NK-92 (cell line): ENCODE results near the gene STIM2.
"Not testable (repeated sequence)": the region's sequence is repeated elsewhere in the genome, so short reads cannot be mapped to it uniquely, and the experiment has no call there.

ENCODE experiments used
- DNase-seq: peaks from one replicate; lab custom pipeline; 2025; ENCODE audit not compliant: unreplicated experiment; lab: John Stamatoyannopoulos, UW

STIM2 gene

GRCh38 chr4:26947318-26947717, 86.7 kb downstream of the STIM2 start:
- no peak for DNase-seq

GRCh38 chr4:26950446-26950845, 89.8 kb downstream of the STIM2 start:
- DNase-seq = no peak

- DNase-seq = no peak
Measured at GRCh38 chr4:26952891-26953290, 92.2 kb downstream of the STIM2 start.

GRCh38 chr4:26953366-26953765, 92.7 kb downstream of the STIM2 start:
- DNase-seq = no peak

GRCh38 chr4:26953770-26954423, 93.3 kb downstream of the STIM2 start:
- DNase-seq = no peak

DNA sequence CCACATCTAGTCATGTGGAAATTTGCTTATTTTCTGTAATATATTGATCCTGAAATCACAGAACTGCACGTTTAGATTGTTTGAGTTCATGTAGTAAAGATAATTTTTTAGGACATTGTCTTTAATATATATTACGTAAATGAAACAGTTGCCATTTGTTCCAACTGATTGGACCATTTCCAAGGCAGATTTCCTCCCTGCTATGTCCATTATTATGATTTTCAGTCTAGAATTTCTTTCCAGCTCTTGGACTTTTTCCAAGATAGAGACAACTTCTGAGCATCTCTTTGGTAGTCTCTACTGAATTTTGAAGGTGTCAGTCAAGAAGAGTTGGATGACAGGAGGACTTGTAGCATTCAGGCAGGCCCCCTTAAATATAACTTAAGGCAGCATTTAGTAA, 94.6 kb downstream of the STIM2 start:
- no peak for DNase-seq

DNA sequence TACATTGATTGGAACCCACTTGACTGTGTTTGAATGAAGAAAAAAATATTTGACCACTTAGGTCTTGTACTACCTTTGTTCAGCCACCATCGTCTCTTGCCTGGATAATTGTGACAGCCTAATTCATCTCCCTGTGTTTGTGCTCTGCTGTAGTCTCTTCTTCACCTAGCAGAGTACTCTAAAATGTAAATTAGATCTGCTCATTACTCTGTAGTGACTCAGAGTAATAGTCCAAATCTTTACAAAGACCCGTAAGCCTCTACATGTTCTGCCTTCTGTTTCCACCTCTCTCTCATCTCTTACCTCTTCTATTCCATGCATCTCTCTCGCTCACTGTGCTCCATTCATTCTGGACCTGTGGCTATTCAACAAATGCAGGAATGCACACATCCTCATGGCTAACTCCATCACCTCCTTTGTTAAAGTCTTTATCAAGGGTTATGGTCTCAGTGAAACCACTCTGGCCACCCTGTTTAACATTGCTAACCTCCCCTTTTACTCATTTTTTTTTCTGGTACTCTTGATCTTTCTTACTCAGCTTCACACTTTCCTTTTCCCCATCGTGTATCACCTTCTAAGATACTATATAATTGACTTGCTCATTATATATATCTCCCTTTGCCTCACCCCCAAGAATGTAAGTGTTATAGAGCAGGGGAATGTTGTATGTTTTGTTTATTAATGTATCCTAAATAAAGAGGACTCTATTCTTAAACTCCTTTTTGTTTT, 98.4 kb downstream of the STIM2 start:
- DNase-seq = no peak

- no peak for DNase-seq
Measured at GRCh38 chr4:26959654-26960047, 99.0 kb downstream of the STIM2 start.

- no peak for DNase-seq
Measured at GRCh38 chr4:26962720-26963119, 102.1 kb downstream of the STIM2 start.

DNA sequence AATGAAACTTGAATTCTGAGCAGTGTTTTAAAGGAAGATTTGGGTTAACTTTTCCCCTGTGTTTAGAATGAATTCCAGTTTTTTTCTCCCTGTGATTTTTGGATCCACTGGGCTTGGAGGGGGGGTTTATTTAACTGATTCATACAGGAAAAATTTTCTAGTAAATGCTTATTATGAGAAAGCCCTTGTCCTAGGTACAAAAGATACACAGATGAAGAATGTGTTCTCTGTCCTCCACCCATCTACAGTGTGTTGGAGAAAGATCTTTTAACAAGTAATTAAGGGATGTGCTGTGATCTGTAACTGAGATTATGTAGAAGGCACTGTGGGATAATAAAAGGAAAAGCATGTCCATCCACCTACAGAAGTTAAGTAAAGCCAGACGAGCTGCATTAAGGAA, 103.9 kb downstream of the STIM2 start:
- no peak for DNase-seq

DNA sequence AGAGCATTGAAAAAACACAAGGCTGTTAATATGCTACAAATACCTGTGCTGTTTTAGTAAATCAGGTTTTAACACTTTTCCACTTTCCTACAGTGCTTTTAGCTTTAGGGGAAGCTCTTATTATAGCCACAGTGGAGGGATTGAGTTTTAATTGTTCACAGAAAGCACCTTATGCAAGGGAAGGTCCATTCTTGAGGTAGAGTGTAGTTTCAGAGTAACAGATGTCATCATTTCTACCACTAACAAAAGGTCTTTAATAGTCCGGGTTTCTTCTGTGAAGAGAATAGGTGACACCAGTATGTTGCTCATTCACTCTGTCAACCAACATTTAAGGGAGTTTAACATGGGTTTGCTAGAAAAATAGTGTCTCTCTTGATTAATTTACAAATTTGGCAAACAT, 104.4 kb downstream of the STIM2 start:
- no peak for DNase-seq

GRCh38 chr4:26975464-26976181, 115.0 kb downstream of the STIM2 start:
- not testable (repeated sequence) for DNase-seq

GRCh38 chr4:26978387-26979053, 117.9 kb downstream of the STIM2 start:
- no peak for DNase-seq

GRCh38 chr4:26984896-26985295, 124.3 kb downstream of the STIM2 start:
- DNase-seq = no peak

DNA sequence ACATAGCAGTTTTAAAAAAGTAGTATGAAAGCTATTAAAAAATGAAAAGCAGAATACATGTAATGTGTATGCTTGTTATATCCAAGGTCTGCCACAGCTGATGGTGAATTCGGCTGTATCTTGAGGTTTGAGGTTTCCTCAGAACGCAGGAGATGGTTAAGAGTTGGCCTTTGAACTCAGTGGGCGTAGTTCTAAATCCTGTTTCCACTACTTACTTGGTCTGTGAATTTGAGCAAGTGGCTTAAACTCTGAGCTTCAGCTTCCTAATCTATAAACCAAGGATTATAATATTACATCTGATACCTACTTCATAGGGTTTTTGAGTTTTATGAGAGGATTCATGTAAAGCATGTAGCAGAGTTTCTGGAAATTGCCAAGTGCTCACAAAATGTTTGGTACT, 125.2 kb downstream of the STIM2 start:
- DNase-seq = no peak

DNA sequence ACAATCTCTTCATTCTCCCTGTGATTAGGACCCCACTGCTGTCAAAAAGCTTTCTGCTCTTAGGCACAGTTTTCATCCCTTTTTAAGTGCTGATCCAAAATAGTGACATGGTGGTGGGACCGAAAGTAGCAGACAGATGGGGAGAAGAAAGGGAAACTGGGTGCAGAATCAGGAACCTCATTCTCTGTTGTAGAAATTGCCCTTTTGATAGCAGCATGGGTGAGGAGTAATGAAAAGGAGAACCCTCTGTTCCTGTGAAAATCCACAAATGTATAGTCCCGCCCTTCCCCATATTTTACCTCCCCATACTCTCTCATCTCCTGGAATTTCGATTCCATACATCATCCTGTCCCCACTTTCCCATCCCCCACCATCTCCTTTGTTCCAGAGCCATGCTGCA, 126.5 kb downstream of the STIM2 start:
- DNase-seq = no peak

- DNase-seq = no peak
Measured at GRCh38 chr4:26991057-26991456, 130.4 kb downstream of the STIM2 start.

DNA sequence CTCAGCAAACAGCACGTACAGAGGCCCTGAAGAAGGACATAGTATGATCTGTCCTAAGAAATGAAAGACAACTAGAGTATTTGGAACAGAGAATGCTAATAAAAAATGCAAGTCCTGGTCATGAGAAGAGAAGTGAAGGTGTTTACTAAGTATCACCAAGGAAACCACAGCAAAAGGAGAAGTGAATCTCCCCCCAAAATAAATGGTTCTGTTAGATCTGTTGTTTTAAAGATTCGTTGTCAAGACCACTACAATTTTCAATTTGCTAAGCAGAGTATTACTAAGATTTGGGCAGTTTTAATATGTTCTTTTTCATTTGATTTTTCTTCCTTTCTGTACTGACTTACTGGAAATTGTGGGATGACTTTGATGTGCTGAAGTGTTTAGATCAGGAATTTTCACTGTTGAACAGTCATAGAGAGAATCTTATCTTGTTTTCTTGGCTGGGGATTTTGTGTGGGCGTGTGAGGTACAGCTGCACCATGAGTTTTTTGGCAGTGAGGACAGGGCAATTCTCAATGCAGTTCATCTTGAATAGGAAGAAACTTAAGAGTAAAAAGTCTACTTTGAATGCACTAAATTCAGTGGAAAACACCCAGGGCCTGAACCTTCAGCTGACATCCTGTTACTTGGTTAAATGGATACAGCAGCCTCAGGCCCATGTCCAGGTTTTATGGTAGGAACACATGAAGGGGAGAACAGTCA, 132.2 kb downstream of the STIM2 start:
- no peak for DNase-seq

DNA sequence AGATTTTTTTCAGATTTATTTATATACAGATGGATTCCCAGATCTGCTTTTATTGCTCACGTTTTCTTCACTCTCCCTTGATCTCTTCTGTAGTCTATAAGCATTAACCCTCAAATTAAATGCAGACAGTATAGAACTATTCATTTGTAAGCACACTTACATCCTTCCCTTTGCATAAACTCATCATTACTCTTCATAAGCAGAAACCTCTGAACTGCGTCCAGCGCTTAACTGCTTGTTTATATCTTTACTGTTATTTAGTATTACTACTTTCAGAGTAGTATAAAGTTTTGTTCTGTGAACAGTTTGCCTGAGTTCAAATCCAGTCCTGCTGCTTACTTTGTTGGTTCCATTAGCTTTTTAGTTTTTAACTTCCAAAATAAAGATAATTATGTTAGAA, 132.9 kb downstream of the STIM2 start:
- DNase-seq = no peak

GRCh38 chr4:26993967-26994366, 133.3 kb downstream of the STIM2 start:
- no peak for DNase-seq

DNA sequence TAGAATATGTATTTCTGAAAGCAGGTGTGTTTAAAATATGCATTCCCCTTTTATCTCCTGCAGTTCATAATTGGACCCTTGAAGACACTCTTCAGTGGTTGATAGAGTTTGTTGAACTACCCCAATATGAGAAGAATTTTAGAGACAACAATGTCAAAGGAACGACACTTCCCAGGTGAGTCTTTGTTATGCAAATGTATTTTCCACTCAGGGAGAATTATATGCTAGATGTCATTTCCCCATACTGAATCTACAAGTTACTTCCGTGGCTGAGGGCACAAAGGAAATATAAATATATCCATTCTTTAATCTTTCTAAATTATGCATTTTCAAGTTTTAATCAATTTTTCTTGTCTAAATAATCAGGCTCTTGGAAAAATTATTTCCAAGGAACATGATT, 134.7 kb downstream of the STIM2 start:
- no peak for DNase-seq
